ENCODE measurements around the gene LAMA2.

LAMA2 gene

DNA sequence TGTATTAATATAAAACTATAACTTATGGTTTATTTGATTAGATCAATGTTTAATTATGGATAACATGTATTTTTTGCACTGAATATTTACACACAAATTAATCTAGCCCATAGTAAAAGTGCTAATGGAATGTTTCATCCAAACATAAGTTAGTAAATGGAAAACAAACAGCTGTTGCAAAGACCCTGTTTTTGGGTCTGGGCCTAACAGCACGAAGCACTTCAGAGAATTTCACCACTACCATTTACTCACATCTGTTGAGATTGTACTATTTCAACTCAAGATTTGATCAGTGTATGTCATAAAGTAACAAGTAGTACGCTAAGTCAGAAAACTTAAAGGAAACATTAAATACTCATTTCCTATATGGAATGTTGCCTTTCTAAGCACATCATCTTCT is 359.6 kb downstream of the LAMA2 start:
- H3K4me3 ChIP-seq (ENCODE audit: insufficient read depth in 1 of 2, low read depth in 1 of 2, low read length in 2 of 2), result no peak overlapping the region
- no peaks in the 10 kb centered on the region for H3K4me1 ChIP-seq (ENCODE audit: control insufficient read depth, insufficient read depth, low read depth, low read length)
- H4K8ac ChIP-seq (ENCODE audit: low read length), result no peak overlapping the region
- H2AK5ac ChIP-seq (ENCODE audit: low read length, severe bottlenecking), result no peak overlapping the region
- H2BK120ac ChIP-seq (ENCODE audit: low read depth, low read length), result no peak overlapping the region
- H3K27me3 ChIP-seq (ENCODE audit: control insufficient read depth in 1 of 2, insufficient read depth in 1 of 2, low read length in 2 of 2), result no peaks in the 10 kb centered on the region
- H3K4ac ChIP-seq (ENCODE audit: low read depth in 1 of 2, low read length in 2 of 2), result no peak overlapping the region
- H3K4me2 ChIP-seq (ENCODE audit: low read length, poor library complexity, severe bottlenecking), result no peak overlapping the region
- no peak overlapping the region for H2BK5ac ChIP-seq (ENCODE audit: low read depth, low read length, poor library complexity, severe bottlenecking)
- no peak overlapping the region for H3K18ac ChIP-seq (ENCODE audit: low read depth in 1 of 2, low read length in 2 of 2)
- WGBS, result no CpG with 5 or more reads among the region's 2 CpGs
- H4K91ac ChIP-seq (ENCODE audit: low read length), result no peak overlapping the region
- no peak overlapping the region for H2BK15ac ChIP-seq (ENCODE audit: low read depth, poor library complexity, severe bottlenecking)
- H3K23ac ChIP-seq (ENCODE audit: low read length in 2 of 2), result no peak overlapping the region
- DNase-seq, result no peak
- H2BK12ac ChIP-seq (ENCODE audit: low read length in 2 of 2), result no peak overlapping the region
- no peak overlapping the region for H3K9ac ChIP-seq (ENCODE audit: low read length)
- no peaks in the 10 kb centered on the region for H3K9me3 ChIP-seq (ENCODE audit: control insufficient read depth, low read length)
- no peak overlapping the region for H2AFZ ChIP-seq (ENCODE audit: low read depth, low read length)
- H3K36me3 ChIP-seq (ENCODE audit: control insufficient read depth in 1 of 2, insufficient read depth in 2 of 2, low read depth in 1 of 2, low read length in 2 of 2), result no peaks in the 10 kb centered on the region
- no peak overlapping the region for H3K14ac ChIP-seq (ENCODE audit: low read length in 2 of 2)
- H3K27ac ChIP-seq (ENCODE audit: low read length, poor library complexity, severe bottlenecking), result no peak overlapping the region
- no peaks in the 10 kb centered on the region for H3K79me1 ChIP-seq (replicated peaks; ENCODE audit: low read length, poor library complexity, severe bottlenecking)

- Histone ChIP-seq H2AK5ac (ENCODE audit: low read length, severe bottlenecking) (no peak overlapping the region), H3K23ac (ENCODE audit: low read length in 2 of 2) (no peak overlapping the region), H3K4ac (ENCODE audit: low read depth in 1 of 2, low read length in 2 of 2) (no peak overlapping the region), H4K91ac (ENCODE audit: low read length) (no peak overlapping the region), H2BK120ac (ENCODE audit: low read depth, low read length) (no peak overlapping the region), H2BK15ac (ENCODE audit: low read depth, poor library complexity, severe bottlenecking) (no peak overlapping the region), H4K8ac (ENCODE audit: low read length) (no peak overlapping the region), H3K14ac (ENCODE audit: low read length in 2 of 2) (no peak overlapping the region), H2BK12ac (ENCODE audit: low read length in 2 of 2) (no peak overlapping the region), H3K27me3 (ENCODE audit: control insufficient read depth in 1 of 2, insufficient read depth in 1 of 2, low read length in 2 of 2) (no peaks in the 10 kb centered on the region), H3K36me3 (ENCODE audit: control insufficient read depth in 1 of 2, insufficient read depth in 2 of 2, low read depth in 1 of 2, low read length in 2 of 2) (no peaks in the 10 kb centered on the region), H3K79me1 (replicated peaks; ENCODE audit: low read length, poor library complexity, severe bottlenecking) (no peaks in the 10 kb centered on the region), H2BK5ac (ENCODE audit: low read depth, low read length, poor library complexity, severe bottlenecking) (no peak overlapping the region), H3K4me3 (ENCODE audit: insufficient read depth in 1 of 2, low read depth in 1 of 2, low read length in 2 of 2) (no peak overlapping the region), H3K4me1 (ENCODE audit: control insufficient read depth, insufficient read depth, low read depth, low read length) (no peaks in the 10 kb centered on the region), H3K4me2 (ENCODE audit: low read length, poor library complexity, severe bottlenecking) (no peak overlapping the region), H2AFZ (ENCODE audit: low read depth, low read length) (no peak overlapping the region), H3K18ac (ENCODE audit: low read depth in 1 of 2, low read length in 2 of 2) (no peak overlapping the region), H3K9ac (ENCODE audit: low read length) (no peak overlapping the region), H3K27ac (ENCODE audit: low read length, poor library complexity, severe bottlenecking) (no peak overlapping the region), H3K9me3 (ENCODE audit: control insufficient read depth, low read length) (no peaks in the 10 kb centered on the region)
- 81% methylated on average over 2 of the region's 2 CpGs for WGBS
- no peak for DNase-seq
Observed at GRCh38 chr6:129243377-129243776, 360.4 kb downstream of the LAMA2 start.

GRCh38 chr6:129248946-129249345 is 366.0 kb downstream of the LAMA2 start:
- no peak overlapping the region for H4K8ac ChIP-seq (ENCODE audit: low read length)
- H2AK5ac ChIP-seq (ENCODE audit: low read length, severe bottlenecking), result no peak overlapping the region
- H3K9ac ChIP-seq (ENCODE audit: low read length), result no peak overlapping the region
- no peaks in the 10 kb centered on the region for H3K79me1 ChIP-seq (replicated peaks; ENCODE audit: low read length, poor library complexity, severe bottlenecking)
- H3K9me3 ChIP-seq (ENCODE audit: control insufficient read depth, low read length), result no peaks in the 10 kb centered on the region
- H3K27me3 ChIP-seq (ENCODE audit: control insufficient read depth in 1 of 2, insufficient read depth in 1 of 2, low read length in 2 of 2), result no peaks in the 10 kb centered on the region
- H3K27ac ChIP-seq (ENCODE audit: low read length, poor library complexity, severe bottlenecking), result no peak overlapping the region
- H3K4me3 ChIP-seq (ENCODE audit: insufficient read depth in 1 of 2, low read depth in 1 of 2, low read length in 2 of 2), result no peak overlapping the region
- 96% methylated on average over 4 of the region's 4 CpGs for WGBS
- H3K4me2 ChIP-seq (ENCODE audit: low read length, poor library complexity, severe bottlenecking), result no peak overlapping the region
- no peak for DNase-seq
- H2BK15ac ChIP-seq (ENCODE audit: low read depth, poor library complexity, severe bottlenecking), result no peak overlapping the region
- no peak overlapping the region for H3K18ac ChIP-seq (ENCODE audit: low read depth in 1 of 2, low read length in 2 of 2)
- no peak overlapping the region for H3K23ac ChIP-seq (ENCODE audit: low read length in 2 of 2)
- no peak overlapping the region for H2BK5ac ChIP-seq (ENCODE audit: low read depth, low read length, poor library complexity, severe bottlenecking)
- H2BK12ac ChIP-seq (ENCODE audit: low read length in 2 of 2), result no peak overlapping the region
- H3K14ac ChIP-seq (ENCODE audit: low read length in 2 of 2), result no peak overlapping the region
- H2AFZ ChIP-seq (ENCODE audit: low read depth, low read length), result no peak overlapping the region
- no peak overlapping the region for H2BK120ac ChIP-seq (ENCODE audit: low read depth, low read length)
- no peak overlapping the region for H4K91ac ChIP-seq (ENCODE audit: low read length)
- no peak overlapping the region for H3K4ac ChIP-seq (ENCODE audit: low read depth in 1 of 2, low read length in 2 of 2)
- no peaks in the 10 kb centered on the region for H3K4me1 ChIP-seq (ENCODE audit: control insufficient read depth, insufficient read depth, low read depth, low read length)
- no peaks in the 10 kb centered on the region for H3K36me3 ChIP-seq (ENCODE audit: control insufficient read depth in 1 of 2, insufficient read depth in 2 of 2, low read depth in 1 of 2, low read length in 2 of 2)

DNA sequence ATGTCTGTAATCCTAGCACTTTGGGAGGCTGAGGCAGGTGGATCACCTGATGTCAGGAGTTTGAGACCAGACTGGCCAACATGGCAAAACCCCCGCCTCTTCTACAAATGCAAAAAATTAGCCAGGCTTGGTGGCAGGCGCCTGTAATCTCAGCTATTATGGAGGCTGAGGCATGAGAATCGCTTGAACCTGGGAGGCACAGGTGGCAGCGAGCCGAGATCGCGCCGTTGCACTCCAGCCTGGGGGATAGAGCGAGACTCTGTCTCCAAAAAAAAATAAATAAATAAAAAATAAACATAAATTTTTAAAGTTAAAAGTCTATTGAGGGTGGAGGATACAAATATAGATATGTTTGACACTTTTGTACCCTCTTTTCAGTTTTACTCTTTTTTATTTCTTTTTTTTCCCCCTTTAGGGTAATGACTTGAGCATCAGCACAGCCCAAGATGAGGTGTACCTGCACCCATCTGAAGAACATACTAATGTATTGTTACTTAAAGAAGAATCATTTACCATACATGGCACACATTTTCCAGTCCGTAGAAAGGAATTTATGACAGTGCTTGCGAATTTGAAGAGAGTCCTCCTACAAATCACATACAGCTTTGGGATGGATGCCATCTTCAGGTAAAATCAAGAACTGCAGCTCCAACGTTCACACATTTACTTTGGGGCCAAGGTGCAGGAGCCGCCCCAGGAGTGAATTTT is 368.9 kb downstream of the LAMA2 start:
- Histone ChIP-seq H3K27ac (ENCODE audit: low read length, poor library complexity, severe bottlenecking) (no peak overlapping the region), H3K23ac (ENCODE audit: low read length in 2 of 2) (no peak overlapping the region), H2AFZ (ENCODE audit: low read depth, low read length) (no peak overlapping the region), H3K4ac (ENCODE audit: low read depth in 1 of 2, low read length in 2 of 2) (no peak overlapping the region), H3K14ac (ENCODE audit: low read length in 2 of 2) (no peak overlapping the region), H3K79me1 (replicated peaks; ENCODE audit: low read length, poor library complexity, severe bottlenecking) (no peaks in the 10 kb centered on the region), H3K4me2 (ENCODE audit: low read length, poor library complexity, severe bottlenecking) (peak overlapping the region; percentile 16), H2BK120ac (ENCODE audit: low read depth, low read length) (no peak overlapping the region), H2BK5ac (ENCODE audit: low read depth, low read length, poor library complexity, severe bottlenecking) (no peak overlapping the region), H3K9ac (ENCODE audit: low read length) (peak overlapping the region; percentile 46), H3K9me3 (ENCODE audit: control insufficient read depth, low read length) (no peaks in the 10 kb centered on the region), H4K8ac (ENCODE audit: low read length) (no peak overlapping the region), H2BK12ac (ENCODE audit: low read length in 2 of 2) (no peak overlapping the region), H3K27me3 (ENCODE audit: control insufficient read depth in 1 of 2, insufficient read depth in 1 of 2, low read length in 2 of 2) (no peaks in the 10 kb centered on the region), H3K4me3 (ENCODE audit: insufficient read depth in 1 of 2, low read depth in 1 of 2, low read length in 2 of 2) (no peak overlapping the region), H3K4me1 (ENCODE audit: control insufficient read depth, insufficient read depth, low read depth, low read length) (no peaks in the 10 kb centered on the region), H3K36me3 (ENCODE audit: control insufficient read depth in 1 of 2, insufficient read depth in 2 of 2, low read depth in 1 of 2, low read length in 2 of 2) (no peaks in the 10 kb centered on the region), H2AK5ac (ENCODE audit: low read length, severe bottlenecking) (no peak overlapping the region), H2BK15ac (ENCODE audit: low read depth, poor library complexity, severe bottlenecking) (no peak overlapping the region), H3K18ac (ENCODE audit: low read depth in 1 of 2, low read length in 2 of 2) (no peak overlapping the region), H4K91ac (ENCODE audit: low read length) (no peak overlapping the region)
- DNase-seq, result peak; percentile 75
- 40% methylated on average over 6 of the region's 13 CpGs for WGBS

All from mesenchymal stem cell (in vitro differentiated cells and primary cell).